Amygdala (tissue), 56 donors: ENCODE results near the gene CIROP.

Experiments
- DNase-seq, 56 donors: peaks; one replicate each; lab custom pipeline; 2025; lab: John Stamatoyannopoulos, UW

CIROP gene

GRCh38 chr14:23070262-23071129, 34.3 kb downstream of the CIROP start:
- no peak for DNase-seq

- DNase-seq = no peak
These were observed 35.4 kb downstream of the CIROP start for GRCh38 chr14:23069413-23069806.

- no peak for DNase-seq
These were observed 35.9 kb downstream of the CIROP start for GRCh38 chr14:23068789-23069412.

GRCh38 chr14:23067847-23068788, 36.7 kb downstream of the CIROP start:
- no peak for DNase-seq

GRCh38 chr14:23066855-23067744, 37.7 kb downstream of the CIROP start:
- no peak for DNase-seq

GRCh38 chr14:23066368-23066767, 38.4 kb downstream of the CIROP start:
- no peak for DNase-seq

GRCh38 chr14:23063601-23064000, 41.2 kb downstream of the CIROP start:
- no peak for DNase-seq

- DNase-seq = no peak
These were observed 42.8 kb downstream of the CIROP start for GRCh38 chr14:23062002-23062401.

- no peak for DNase-seq
These were observed 44.1 kb downstream of the CIROP start for GRCh38 chr14:23060536-23061260.

- no peak for DNase-seq
These were observed 45.9 kb downstream of the CIROP start for GRCh38 chr14:23058654-23059504.

- no peak for DNase-seq
These were observed 46.8 kb downstream of the CIROP start for GRCh38 chr14:23057757-23058653.

- DNase-seq = no peak
These were observed 47.6 kb downstream of the CIROP start, which contains the start of gene CDH24 for GRCh38 chr14:23056956-23057756. Gene CDH24 (minus strand): TSS chr14:23057520. CDS start chr14:23055733, 1,787 bp downstream.

- DNase-seq = no peak
These were observed 48.4 kb downstream of the CIROP start for GRCh38 chr14:23056145-23056955.

- DNase-seq = no peak
These were observed 49.1 kb downstream of the CIROP start for GRCh38 chr14:23055621-23056144.

- no peak for DNase-seq
These were observed 49.6 kb downstream of the CIROP start for GRCh38 chr14:23055147-23055550.
